ENCODE results near the gene AP1G2.

The AP1G2 gene

GRCh38 chr14:23514644-23514957, 53.0 kb downstream of the AP1G2 start:
- H3K4me3 ChIP-seq (ENCODE audit: control insufficient read depth, low read depth, low read length) = no peak overlapping the region
- no peak for TF ChIP-seq CTCF (IDR thresholded peaks at IDR 0.05; ENCODE audit: control insufficient read depth, insufficient read depth, low read depth, low read length, missing control alignments)
- DNase-seq (ENCODE audit: low read depth) = no peak

GRCh38 chr14:23513818-23514643, 53.6 kb downstream of the AP1G2 start:
- TF ChIP-seq CTCF (IDR thresholded peaks at IDR 0.05; ENCODE audit: control insufficient read depth, insufficient read depth, low read depth, low read length, missing control alignments) = no peak
- no peak for DNase-seq (ENCODE audit: low read depth)
- H3K4me3 ChIP-seq (ENCODE audit: control insufficient read depth, low read depth, low read length) = no peak overlapping the region

- no peak overlapping the region for H3K4me3 ChIP-seq (ENCODE audit: control insufficient read depth, low read depth, low read length)
- DNase-seq (ENCODE audit: low read depth) = no peak
- TF ChIP-seq CTCF (IDR thresholded peaks at IDR 0.05; ENCODE audit: control insufficient read depth, insufficient read depth, low read depth, low read length, missing control alignments) = no peak
Measured at GRCh38 chr14:23513005-23513817, 54.4 kb downstream of the AP1G2 start.

- DNase-seq (ENCODE audit: low read depth) = no peak
- no peak for TF ChIP-seq CTCF (IDR thresholded peaks at IDR 0.05; ENCODE audit: control insufficient read depth, insufficient read depth, low read depth, low read length, missing control alignments)
- H3K4me3 ChIP-seq (ENCODE audit: control insufficient read depth, low read depth, low read length) = no peak overlapping the region
Measured at GRCh38 chr14:23512156-23512555, 55.4 kb downstream of the AP1G2 start.
